Mucosa of descending colon (tissue), 3 donors: ENCODE results near the gene MRFAP1. TPM values are rescaled to one million over a fixed set of nuclear protein-coding genes. Genes with fewer than 3 reads are reported as not detected.

Experiments
- ATAC-seq: fragments of 200-7000 bp; cut with Tn5 transposase; one replicate; pipeline ENCODE4 v1.9.1; 2020; ENCODE audit warnings: mild to moderate bottlenecking, moderate library complexity
- DNase-seq, 3 donors: peaks; one replicate each; pipeline ENCODE4 v3.0.0-alpha.2; 2020
- H3K36me3 ChIP-seq: fragments of 200-600 bp; one replicate; pipeline ENCODE4 v1.8.0; 2021; ENCODE audit warnings: low read depth, mild to moderate bottlenecking
- H3K4me1 ChIP-seq: fragments of 200-600 bp; one replicate; pipeline ENCODE4 v1.8.0; 2021; ENCODE audit warnings: low read depth, mild to moderate bottlenecking
- H3K4me3 ChIP-seq: fragments of 200-600 bp; one replicate; pipeline ENCODE4 v1.8.0; 2021; ENCODE audit warnings: mild to moderate bottlenecking
- H3K9me3 ChIP-seq: fragments of 200-600 bp; one replicate; pipeline ENCODE4 v1.8.0; 2021; ENCODE audit warnings: mild to moderate bottlenecking
- intact Hi-C, 2 donors: fragments of 100-400 bp; cut with DNase I in 1 of 2; cut with micrococcal nuclease in 1 of 2; formaldehyde crosslinking; loops; one replicate each; pipeline versions ENCODE4 v1.11.0 to v1.11.1; 2022; cut with DNase I, micrococcal nuclease
- total RNA-seq, 3 donors: library from RNA; stranded (reverse); fragmentation: NEBNext Ultra II Directional in 2 of 3; extraction: Animal tissue kit (Norgen Biotek cat#: 25700) in 2 of 3; gene quantifications; one replicate each; pipeline versions ENCODE4 v1.2.1 to v1.2.4, GENCODE V29; 2021 to 2023
- TF ChIP-seq, protein P1 (sequence below): fragments of 200-600 bp; IDR thresholded peaks from one replicate; pipeline ENCODE4 v1.8.0; 2022; ENCODE audit warnings: antibody characterized with exemption, mild to moderate bottlenecking
- donor health status: DM: no; HTN: no; CAD: no; lungs with moderate emphysema.
- donor health status: DM: no; HTN: no; CAD: no.
- donor health status: DM: no; HTN: yes; CAD: no.

Gene MRFAP1
- total RNA-seq, 3 donors from 2014 or later = 115 to 244 (median 172) TPM

DNA sequence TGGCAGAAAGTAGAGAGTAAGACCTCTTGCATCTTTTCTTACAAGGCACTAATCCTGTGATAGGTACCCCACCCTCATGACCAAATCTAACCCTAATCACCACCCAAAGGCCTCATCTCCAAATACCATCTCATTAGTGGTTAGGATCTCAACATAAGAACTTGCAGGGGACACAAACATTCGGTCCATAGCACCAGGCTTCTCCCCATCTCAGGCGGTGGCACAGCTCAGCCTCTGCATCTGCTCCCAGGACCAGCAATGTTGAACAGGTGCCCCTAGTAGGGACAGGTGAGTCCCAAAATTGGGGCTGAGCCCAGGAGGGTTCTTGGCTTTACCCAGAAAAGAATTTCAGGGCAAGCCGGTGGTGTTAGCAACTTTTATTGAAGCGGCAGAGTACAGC is 8.4 kb upstream of the MRFAP1 start:
- DNase-seq (no peak), ATAC-seq (no peak)
- H3K36me3 ChIP-seq = no peaks in the 10 kb centered on the region
- H3K4me1 ChIP-seq = no peaks in the 10 kb centered on the region
- no peaks in the 10 kb centered on the region for H3K9me3 ChIP-seq
- TF ChIP-seq, protein P1, sequence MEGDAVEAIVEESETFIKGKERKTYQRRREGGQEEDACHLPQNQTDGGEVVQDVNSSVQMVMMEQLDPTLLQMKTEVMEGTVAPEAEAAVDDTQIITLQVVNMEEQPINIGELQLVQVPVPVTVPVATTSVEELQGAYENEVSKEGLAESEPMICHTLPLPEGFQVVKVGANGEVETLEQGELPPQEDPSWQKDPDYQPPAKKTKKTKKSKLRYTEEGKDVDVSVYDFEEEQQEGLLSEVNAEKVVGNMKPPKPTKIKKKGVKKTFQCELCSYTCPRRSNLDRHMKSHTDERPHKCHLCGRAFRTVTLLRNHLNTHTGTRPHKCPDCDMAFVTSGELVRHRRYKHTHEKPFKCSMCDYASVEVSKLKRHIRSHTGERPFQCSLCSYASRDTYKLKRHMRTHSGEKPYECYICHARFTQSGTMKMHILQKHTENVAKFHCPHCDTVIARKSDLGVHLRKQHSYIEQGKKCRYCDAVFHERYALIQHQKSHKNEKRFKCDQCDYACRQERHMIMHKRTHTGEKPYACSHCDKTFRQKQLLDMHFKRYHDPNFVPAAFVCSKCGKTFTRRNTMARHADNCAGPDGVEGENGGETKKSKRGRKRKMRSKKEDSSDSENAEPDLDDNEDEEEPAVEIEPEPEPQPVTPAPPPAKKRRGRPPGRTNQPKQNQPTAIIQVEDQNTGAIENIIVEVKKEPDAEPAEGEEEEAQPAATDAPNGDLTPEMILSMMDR = no peak
- intact Hi-C loops = no loop called here
- no peak overlapping the region for H3K4me3 ChIP-seq

DNA sequence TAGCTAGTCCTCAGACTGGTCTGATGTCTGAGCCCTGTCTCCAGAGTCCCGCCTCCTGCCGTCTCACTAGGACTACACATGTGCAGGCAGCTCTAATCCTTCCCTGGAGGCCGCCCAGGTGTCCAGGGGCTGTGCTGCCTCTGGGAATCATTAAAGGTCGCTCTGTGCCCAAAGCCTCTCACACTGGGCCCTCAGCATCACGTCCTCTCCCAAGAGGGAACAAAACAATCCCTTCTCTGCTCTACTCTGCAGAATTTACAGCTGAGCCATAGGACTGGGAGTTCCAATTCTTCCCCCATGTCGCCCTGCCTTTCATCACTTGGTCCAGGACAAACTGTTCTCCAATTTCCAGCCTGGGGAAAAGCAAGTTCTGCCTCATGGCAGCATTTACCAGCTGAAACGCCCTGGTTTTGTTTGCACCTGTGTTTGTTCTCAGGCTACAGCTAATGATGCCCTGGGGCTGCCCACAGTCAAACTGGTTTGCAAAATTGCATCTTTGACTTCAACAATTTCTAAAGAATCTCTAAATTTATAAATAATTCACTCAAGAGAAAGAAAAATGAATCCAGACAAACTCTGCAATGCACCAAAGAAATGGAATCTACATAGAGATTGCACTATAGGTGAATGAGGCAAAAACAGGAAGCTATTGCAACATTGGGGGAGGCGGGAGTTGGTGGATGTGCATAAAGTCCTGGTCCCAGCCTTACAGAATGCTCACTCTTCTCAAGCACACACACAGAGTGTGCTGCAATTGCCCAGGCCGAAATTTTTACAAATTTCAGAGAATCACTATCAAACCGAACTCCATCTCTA is 7.2 kb upstream of the MRFAP1 start:
- DNase-seq (no peak), ATAC-seq (no peak)
- TF ChIP-seq, protein P1 = no peak
- Histone ChIP-seq H3K4me1 (no peaks in the 10 kb centered on the region), H3K36me3 (no peaks in the 10 kb centered on the region), H3K9me3 (no peaks in the 10 kb centered on the region), H3K4me3 (no peak overlapping the region)
- intact Hi-C loops = no loop called here

DNA sequence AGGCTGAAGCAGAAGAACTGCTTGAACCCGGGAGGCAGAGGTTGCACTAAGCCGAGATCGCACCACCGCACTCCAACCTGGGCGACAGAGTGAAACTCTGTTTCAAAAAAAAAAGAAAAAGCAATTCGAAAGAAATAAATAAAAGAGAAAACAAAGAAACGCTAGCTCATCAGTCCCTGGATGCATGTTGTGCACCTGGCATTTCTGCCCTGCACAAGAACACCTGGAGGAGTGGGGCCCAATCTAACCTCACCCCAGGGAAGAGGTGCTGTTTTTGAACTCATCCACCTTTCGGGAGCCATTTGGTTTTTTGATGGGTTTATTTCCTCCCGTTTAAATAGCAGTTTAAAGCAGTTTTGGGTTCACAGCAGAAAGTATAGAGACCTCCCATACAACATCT is 5.7 kb upstream of the MRFAP1 start:
- TF ChIP-seq, protein P1 = no peak
- H3K36me3 ChIP-seq = no peaks in the 10 kb centered on the region
- H3K4me3 ChIP-seq = no peak overlapping the region
- H3K9me3 ChIP-seq = no peaks in the 10 kb centered on the region
- intact Hi-C loops = no loop called here
- no peak for ATAC-seq
- DNase-seq = no peak
- H3K4me1 ChIP-seq = peaks cover 5% of the 10 kb centered on the region

DNA sequence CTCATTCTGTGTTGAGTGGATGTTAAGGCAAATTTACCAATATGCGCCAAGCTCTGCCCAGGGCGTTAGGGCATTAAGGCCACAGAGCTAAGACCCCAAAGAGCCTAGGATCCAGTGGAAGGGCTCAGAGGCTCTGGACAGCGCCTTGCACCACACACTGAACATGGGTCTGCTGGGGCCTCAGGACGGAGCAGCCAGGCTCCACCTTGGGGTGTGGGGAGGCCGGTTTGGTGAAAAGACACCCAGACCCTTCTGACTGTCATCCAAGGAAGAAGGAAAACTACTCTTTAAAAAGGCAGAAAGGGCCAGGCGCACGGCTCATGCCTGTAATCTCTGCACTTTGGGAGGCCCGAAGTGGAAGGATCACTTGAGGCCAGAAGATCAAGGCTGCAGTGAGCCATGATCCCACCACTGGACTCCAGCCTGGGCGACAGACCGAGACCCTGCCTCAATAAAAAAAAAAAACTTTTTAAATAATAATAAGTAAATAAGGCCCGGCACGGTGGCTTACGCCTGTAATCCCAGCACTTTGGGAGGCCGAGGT is 1.3 kb upstream of the MRFAP1 start:
- Histone ChIP-seq H3K36me3 (no peaks in the 10 kb centered on the region), H3K9me3 (no peaks in the 10 kb centered on the region), H3K4me3 (no peak overlapping the region), H3K4me1 (peaks cover 24% of the 10 kb centered on the region)
- intact Hi-C loops = no loop called here
- DNase-seq (no peak), ATAC-seq (no peak)
- TF ChIP-seq, protein P1 = no peak

DNA sequence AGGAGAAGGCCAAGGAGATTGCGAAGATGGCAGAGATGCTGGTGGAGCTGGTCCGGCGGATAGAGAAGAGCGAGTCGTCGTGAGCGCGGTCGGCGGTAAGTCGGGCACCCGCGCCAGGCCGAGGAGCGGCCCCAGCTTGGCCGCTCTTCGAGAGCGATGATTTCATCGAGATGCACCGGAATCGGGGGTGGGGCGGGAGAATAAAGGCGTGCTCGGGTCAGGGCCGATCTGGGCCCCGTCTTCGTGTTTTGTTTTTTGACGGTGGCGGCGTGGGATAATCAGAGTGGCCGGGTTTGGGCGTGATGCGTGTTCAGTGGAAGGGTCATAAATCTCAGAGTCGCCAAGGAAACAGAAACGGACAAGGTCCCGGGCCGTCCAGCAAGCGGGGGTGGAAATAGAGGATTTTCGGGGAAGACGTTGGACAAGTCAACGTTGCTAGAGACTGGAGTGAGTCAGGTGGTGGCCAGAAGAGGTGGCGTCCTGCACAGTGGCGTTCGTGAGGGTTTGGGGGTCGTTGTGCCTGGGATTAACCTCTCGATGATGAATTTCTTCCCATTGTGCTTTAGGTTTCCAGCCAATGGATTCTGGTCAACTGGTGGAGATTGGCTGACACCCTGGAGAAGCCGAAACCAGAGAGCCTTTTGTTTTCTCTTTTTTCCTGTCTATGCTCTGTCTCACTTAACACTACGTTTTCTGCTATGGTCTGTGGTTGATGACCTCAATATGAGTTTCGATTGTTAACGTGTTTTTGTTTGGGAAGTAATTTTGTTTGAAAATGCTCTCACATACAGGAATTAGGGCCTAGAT is 882 bp downstream of the MRFAP1 start:
- TF ChIP-seq, protein P1 = no peak
- Histone ChIP-seq H3K4me1 (peaks cover 24% of the 10 kb centered on the region), H3K36me3 (no peaks in the 10 kb centered on the region), H3K9me3 (no peaks in the 10 kb centered on the region), H3K4me3 (peak overlapping the region; percentile 60)
- peak; percentile 64 to 77 (median 72) for DNase-seq
- ATAC-seq = peak; percentile 67
- intact Hi-C loops = no loop called here
